H1 (cell line): Measurements from ENCODE around the gene EED.

Source experiments
- CREB1 ChIP-seq: IDR thresholded peaks from 2 replicates; pipeline ENCODE4 v1.6.1; 2012; ENCODE audit warnings: inconsistent platforms
- EZH2 ChIP-seq: fragments of 200-600 bp; sonication (generic); IDR thresholded peaks from 2 replicates; pipeline ENCODE4 v1.7.1; 2012; ENCODE audit warnings: low read depth, mild to moderate bottlenecking, moderate library complexity, low read length, inconsistent platforms; ENCODE audit not compliant: severe bottlenecking
- GTF2F1 ChIP-seq: IDR thresholded peaks from 2 replicates; pipeline ENCODE4 v1.6.1; 2012; ENCODE audit warnings: low read depth, low read length, improper control_type of control experiment, borderline replicate concordance
- POLR2A ChIP-seq, 2 experiments: IDR thresholded peaks; 1 replicate in 1 of 2; 2 replicates in 1 of 2; pipeline ENCODE4 v1.6.1; 2011; ENCODE audit warnings: low read depth in 2 of 2, low read length in 2 of 2, mild to moderate bottlenecking in 2 of 2; ENCODE audit errors: control extremely low read depth in 1 of 2
- TAF1 ChIP-seq: IDR thresholded peaks from 2 replicates; pipeline ENCODE4 v1.6.1; 2011; ENCODE audit warnings: mild to moderate bottlenecking, low read depth, low read length
- TF ChIP-seq, protein P1 (sequence below), 3 experiments: IDR thresholded peaks; 1 replicate in 2 of 3; 2 replicates in 1 of 3; pipeline versions ENCODE4 v1.5.1 to v1.6.1; 2011; ENCODE audit warnings: low read length in 3 of 3, mild to moderate bottlenecking in 3 of 3, inconsistent platforms in 2 of 3, low read depth in 1 of 3, moderate library complexity in 1 of 3; ENCODE audit not compliant: insufficient read depth in 1 of 3; ENCODE audit errors: control extremely low read depth in 1 of 3
- TF ChIP-seq, protein P2 (sequence below): IDR thresholded peaks from 2 replicates; pipeline ENCODE4 v1.6.1; 2011; ENCODE audit warnings: low read length, improper control_type of control experiment

GRCh38 chr11:86230921-86231434, 13.6 kb upstream of the EED start:
- TF ChIP-seq POLR2A (IDR thresholded peaks at IDR 0.05; ENCODE audit: control extremely low read depth in 1 of 2, low read depth in 2 of 2, low read length in 2 of 2): no peak
- TF ChIP-seq, protein P1, sequence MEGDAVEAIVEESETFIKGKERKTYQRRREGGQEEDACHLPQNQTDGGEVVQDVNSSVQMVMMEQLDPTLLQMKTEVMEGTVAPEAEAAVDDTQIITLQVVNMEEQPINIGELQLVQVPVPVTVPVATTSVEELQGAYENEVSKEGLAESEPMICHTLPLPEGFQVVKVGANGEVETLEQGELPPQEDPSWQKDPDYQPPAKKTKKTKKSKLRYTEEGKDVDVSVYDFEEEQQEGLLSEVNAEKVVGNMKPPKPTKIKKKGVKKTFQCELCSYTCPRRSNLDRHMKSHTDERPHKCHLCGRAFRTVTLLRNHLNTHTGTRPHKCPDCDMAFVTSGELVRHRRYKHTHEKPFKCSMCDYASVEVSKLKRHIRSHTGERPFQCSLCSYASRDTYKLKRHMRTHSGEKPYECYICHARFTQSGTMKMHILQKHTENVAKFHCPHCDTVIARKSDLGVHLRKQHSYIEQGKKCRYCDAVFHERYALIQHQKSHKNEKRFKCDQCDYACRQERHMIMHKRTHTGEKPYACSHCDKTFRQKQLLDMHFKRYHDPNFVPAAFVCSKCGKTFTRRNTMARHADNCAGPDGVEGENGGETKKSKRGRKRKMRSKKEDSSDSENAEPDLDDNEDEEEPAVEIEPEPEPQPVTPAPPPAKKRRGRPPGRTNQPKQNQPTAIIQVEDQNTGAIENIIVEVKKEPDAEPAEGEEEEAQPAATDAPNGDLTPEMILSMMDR (IDR thresholded peaks at IDR 0.05; ENCODE audit: control extremely low read depth in 1 of 3, insufficient read depth in 1 of 3, low read depth in 1 of 3, low read length in 3 of 3): no peak
- TF ChIP-seq, protein P2, sequence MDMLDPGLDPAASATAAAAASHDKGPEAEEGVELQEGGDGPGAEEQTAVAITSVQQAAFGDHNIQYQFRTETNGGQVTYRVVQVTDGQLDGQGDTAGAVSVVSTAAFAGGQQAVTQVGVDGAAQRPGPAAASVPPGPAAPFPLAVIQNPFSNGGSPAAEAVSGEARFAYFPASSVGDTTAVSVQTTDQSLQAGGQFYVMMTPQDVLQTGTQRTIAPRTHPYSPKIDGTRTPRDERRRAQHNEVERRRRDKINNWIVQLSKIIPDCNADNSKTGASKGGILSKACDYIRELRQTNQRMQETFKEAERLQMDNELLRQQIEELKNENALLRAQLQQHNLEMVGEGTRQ: no peak
- TF ChIP-seq GTF2F1: no peak
- no peak for TF ChIP-seq TAF1
- TF ChIP-seq EZH2: no peak
- no peak for TF ChIP-seq CREB1
